Measurements from ENCODE around the gene ADGRG6.

- no peak for TF ChIP-seq EZH2phosphoT487 (IDR thresholded peaks at IDR 0.05; ENCODE audit: insufficient read depth, low read depth)
- no peak for TF ChIP-seq EZH2 (IDR thresholded peaks at IDR 0.05; ENCODE audit: insufficient read depth, poor library complexity, severe bottlenecking)
Measured at GRCh38 chr6:142386657-142387056, 84.8 kb downstream of the ADGRG6 start.
